Stimulated activated CD8-positive, alpha-beta memory T cell treated with anti-CD3 and anti-CD28 coated beads, Interleukin-7, amount 100 ng/mL, for 48 hours (primary cell): ENCODE measurements around the gene CMA1.
"Not testable (repeated sequence)": the region's sequence is repeated elsewhere in the genome, so short reads cannot be mapped to it uniquely, and the experiment has no call there.

Experiments used
- DNase-seq, 2 donors: peaks; one replicate each; pipeline ENCODE4 v3.0.0-alpha.2; 2020; ENCODE audit warnings: low read depth in 1 of 2; ENCODE audit errors: extremely low read depth in 1 of 2

CMA1 gene, protein sequence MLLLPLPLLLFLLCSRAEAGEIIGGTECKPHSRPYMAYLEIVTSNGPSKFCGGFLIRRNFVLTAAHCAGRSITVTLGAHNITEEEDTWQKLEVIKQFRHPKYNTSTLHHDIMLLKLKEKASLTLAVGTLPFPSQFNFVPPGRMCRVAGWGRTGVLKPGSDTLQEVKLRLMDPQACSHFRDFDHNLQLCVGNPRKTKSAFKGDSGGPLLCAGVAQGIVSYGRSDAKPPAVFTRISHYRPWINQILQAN

GRCh38 chr14:24508155-24508840 lies at the start of gene CMA1:
Gene CMA1 (minus strand): TSS chr14:24508265. CDS start chr14:24508235, 30 bp downstream.
- no peak for DNase-seq

DNA sequence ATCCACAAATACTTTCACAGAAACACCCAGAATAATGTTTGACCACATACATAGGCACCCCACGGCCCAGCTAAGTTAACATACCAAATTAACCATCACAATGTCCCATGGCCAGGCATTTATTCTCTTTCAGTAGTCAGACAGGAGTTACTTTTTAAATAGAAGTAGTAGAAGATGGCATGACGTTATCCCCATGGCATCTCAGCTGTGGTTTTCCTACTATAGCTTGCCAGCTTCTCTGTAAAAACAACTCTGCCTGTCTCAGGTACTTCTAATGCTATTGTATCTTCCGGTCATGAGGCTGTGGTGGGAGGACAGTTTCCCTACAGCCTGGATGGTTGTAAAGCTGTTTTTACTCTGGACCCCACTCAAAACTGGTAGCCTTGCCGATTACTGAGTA lies 48.7 kb upstream of the CMA1 start:
- no peak for DNase-seq

- DNase-seq = not testable (repeated sequence)
Observed at GRCh38 chr14:24549064-24549463, 41.0 kb upstream of the CMA1 start.

GRCh38 chr14:24542346-24542936 lies 34.4 kb upstream of the CMA1 start:
- DNase-seq = no peak

DNA sequence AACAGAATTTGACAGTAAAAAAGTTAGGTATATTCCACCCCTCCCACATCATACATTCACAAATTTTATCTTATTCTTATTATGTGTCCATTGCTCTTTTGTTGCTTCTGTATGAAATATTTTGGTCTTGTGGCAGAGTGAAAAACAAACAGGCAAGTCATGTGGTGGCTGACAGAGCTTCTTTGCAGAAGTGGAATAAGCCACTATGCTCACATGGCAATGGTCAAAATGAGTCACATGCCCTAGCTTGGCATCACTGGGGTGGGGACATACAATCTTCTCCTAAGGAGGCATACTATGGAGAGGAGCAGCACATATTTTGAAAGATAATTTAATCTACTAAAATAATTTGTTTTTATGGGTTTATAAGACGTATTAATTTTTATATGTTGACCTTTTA lies 27.7 kb upstream of the CMA1 start:
- DNase-seq = peak in 1 of 2 donors; percentile 11

DNA sequence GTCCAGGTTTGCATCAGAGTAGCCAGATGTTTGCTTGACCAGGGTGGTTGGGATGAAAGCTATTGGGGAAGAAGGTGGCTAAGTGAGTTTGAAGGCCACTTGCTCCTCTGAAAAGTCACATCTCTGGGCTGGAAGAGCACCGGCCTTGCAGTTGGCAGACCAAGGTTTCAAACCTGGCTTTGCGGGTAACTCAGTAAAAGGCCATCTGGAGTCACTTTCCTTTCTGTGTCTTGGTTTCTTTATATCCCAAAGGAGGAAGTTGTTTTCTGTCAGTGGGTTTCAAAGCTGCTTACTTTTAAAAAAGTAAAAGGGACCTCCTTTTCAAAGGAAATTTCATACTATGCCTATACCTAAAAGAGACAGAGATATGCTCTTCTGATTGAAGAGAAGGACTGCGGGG lies 26.2 kb upstream of the CMA1 start:
- no peak for DNase-seq

GRCh38 chr14:24525877-24526620 lies 18.0 kb upstream of the CMA1 start:
- not testable (repeated sequence) for DNase-seq

- DNase-seq = no peak
Observed at GRCh38 chr14:24518851-24519250, 10.8 kb upstream of the CMA1 start.

DNA sequence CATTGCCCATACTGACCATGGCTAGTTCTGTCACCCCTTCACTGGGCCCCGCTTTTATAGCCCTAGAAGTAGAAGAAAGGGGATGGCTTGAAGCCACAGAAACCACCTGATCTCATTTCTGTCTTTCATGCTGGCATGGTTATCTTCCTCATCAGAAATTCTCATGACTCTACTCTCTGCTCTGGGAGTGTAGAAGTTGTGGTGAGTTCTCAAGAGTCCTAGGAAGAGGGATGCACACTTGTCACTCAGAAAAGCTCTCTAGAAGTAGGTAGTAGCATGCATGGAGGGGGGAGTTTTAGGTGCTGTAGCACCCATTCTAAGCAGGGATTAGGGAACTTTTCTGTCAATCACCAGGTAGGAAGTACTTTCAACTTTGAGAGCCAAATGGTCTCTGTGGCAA lies 6.1 kb upstream of the CMA1 start:
- DNase-seq = no peak

DNA sequence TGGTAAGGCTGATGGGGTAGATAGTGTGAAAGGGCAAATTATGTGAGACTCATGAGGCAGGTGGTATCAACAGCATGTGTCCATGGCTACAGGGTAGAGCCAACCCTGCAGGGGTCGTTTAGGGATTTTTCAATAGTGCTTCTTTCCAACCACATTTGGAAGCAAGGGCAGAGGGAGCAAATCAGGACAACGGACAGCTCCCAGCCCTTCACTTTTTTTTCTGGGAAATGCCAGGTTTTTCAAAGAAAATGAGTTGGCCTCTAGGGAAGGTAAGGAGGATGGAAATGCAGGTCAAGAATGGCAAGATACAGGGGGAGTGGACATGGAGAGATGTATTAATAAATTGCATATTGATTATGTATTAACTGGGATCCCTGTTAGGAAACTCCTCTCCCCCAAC lies 4.9 kb upstream of the CMA1 start:
- DNase-seq = no peak

- DNase-seq = no peak
Observed at GRCh38 chr14:24506443-24506842, 1.6 kb downstream of the CMA1 start.

- DNase-seq = no peak
Observed at GRCh38 chr14:24504425-24504950, 3.6 kb downstream of the CMA1 start.

DNA sequence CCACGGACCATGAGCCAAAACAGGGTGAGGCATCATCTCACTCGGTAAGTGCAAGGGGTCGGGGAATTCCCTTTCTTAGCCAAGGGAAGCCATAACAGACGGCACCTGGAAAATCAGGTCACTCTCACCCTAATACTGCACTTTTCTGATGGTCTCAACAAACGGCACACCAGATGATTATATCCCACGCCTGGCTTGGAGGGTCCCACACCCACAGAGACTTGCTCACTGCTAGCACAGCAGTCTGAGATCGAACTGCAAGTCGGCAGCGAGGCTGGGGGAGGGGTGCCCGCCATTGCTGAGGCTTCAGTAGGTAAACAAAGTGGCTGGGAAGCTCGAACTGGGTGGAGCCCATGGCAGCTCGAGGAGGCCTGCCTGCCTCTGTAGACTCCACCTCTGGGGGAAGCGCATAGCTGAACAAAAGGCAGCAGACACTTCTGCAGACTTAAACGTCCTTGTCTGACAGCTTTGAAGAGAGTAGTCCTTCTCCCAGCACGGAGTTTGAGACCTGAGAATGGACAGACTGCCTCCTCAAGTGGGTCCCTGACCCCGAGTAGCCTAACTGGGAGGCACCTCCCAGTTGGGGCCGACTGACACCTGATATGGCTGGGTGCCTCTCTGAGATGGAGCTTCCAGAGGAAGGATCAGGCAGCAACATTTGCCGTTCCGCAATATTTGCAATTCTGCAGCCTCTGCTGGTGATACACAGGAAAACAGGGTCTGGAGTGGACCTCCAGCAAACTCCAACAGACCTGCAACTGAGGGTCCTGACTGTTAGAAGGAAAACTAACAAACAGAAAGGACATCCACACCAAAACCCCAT lies 16.3 kb downstream of the CMA1 start:
- not testable (repeated sequence) for DNase-seq

- DNase-seq = no peak
Observed at GRCh38 chr14:24483604-24484252, 24.3 kb downstream of the CMA1 start.

DNA sequence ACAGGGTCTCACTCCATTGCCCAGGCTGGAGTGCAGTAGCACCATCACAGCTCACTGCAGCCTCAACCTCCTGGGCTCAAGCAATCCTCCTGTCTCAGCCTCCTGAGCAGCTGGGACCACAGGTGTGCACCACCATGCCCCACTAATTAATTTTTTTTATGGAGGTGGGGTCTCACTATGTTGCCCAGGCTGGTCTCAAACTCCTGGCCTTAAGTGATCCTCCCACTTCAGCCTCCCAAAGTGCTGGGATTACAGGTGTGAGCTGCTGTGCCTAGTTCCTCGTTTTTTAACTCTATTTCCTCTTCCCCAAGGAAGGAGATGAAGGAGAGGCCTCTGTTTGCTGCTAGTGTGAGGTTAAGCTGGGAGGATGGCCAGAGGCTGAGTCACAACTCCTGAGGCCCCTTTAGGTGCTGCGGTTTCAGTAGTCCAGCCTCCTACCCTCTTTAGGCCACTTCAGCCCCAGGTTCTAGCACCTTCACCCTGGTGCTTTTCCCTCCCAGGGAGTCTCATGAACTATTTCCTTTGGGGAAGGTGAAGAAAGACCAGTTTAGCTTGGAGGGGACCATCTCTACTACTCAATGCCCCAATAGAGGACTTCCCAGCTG lies 25.3 kb downstream of the CMA1 start:
- DNase-seq = not testable (repeated sequence)

- DNase-seq = peak; percentile 19 to 34
Observed at GRCh38 chr14:24481622-24482324, 26.3 kb downstream of the CMA1 start.

GRCh38 chr14:24479999-24480398 lies 28.1 kb downstream of the CMA1 start:
- not testable (repeated sequence) for DNase-seq

- no peak for DNase-seq
Observed at GRCh38 chr14:24475261-24475660, 32.8 kb downstream of the CMA1 start.

DNA sequence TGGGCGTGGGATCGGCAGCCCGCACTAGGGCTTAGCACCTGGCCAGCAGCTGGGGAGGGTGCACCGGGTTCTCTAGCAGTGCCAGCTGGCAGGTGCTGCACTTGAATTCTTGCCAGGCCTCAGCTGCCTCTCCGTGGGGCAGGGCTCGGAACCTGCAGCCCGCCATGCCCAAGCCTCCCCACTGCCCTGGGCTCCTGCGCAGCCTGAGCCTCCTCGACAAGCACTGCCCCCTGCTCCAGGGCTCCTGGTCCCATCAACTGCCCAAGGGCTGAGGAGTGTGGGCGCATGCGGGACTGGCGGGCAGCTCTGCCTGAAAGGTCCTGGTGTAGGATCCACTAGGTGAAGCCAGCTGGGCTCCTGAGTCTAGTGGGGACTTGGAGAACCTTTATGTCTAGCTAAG lies 34.9 kb downstream of the CMA1 start:
- DNase-seq = no peak
